Bladder microvascular endothelial cell (primary cell): Measurements from ENCODE around the gene BCCIP. TPM values are rescaled to one million over a fixed set of nuclear protein-coding genes. Genes with fewer than 3 reads are reported as not detected.

Experiments used
- total RNA-seq: library from RNA; depleted of rRNA; stranded (reverse); fragments of >200 nt; gene quantifications from 2 replicates; pipeline ENCODE4 v1.2.3, GENCODE V29; 2014

The BCCIP gene
- total RNA-seq = 20.2 and 36.9 TPM in 2 replicates

DNA sequence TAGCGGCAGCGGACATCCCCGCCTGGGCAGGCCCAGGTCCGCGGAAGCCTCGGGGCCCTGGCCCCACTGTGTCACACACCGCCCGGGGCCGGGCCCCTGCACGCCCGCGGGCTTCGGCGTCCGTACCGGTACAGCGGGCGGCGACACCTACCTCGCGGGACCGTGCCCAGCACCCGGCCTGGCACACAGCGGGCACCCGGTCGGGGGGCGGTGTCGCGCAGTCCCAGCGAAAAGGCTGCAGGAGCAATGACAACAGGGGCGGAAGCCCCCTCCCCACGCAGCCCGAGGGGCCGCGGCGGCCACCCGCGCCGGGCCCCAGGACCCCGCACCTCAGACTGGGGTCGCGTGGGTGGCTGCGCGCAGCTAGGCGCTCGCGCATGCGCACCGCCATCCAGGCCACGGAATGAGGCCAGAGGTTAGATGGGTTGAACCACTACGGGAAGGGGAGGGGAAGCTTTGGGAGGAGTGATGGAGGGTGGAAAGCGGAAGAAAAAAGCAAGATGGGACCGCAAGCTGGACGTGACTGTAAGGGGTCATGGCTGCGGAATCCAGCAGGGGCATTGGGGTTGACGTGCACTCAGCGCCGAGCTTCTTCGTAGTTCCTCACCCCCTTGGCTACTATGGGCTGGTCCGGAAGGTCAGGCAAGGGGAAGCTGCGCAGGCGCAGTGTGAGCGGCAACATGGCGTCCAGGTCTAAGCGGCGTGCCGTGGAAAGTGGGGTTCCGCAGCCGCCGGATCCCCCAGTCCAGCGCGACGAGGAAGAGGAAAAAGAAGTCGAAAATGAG lies at the start of gene BCCIP, which contains the start of gene UROS:
Gene BCCIP, plus strand, starts transcription at position 669 of the 785 bp plus-strand sequence. Its CDS starts 12 bp downstream, at position 681.
Gene UROS, minus strand, starts transcription at position 381 of the 785 bp plus-strand sequence. CDS start 6,759 bp downstream, outside the sequence.

GRCh38 chr10:125775491-125776106 lies 47.7 kb upstream of the BCCIP start, which contains the start of gene MMP21:
MMP21 (minus strand) TSS chr10:125775821; CDS start chr10:125775821, 0 bp downstream.

DNA sequence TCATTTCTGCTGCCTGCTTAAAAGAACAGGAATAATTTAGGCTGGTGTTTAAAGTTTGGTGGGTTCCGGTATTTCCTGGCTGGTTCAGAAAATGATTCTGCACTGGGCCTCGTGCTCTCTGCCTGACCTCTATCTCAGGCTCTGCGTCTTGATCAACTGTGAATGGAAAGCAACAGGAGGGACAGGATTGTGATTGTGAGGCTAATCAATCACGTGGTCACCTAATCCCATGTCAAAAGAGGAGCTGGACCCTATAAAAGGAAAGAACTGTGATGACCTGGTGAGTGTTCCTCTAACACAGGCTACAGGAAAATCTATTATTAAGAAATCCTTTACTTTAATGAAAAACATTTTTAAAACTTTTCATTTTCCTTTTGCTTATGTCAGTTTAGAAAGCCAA lies 57.8 kb downstream of the BCCIP start, which contains the start of gene DHX32:
Gene DHX32, minus strand, starts transcription at position 101 of the 400 bp plus-strand sequence. CDS start 468 bp downstream, outside the sequence.

Other genes starting within 250 kb of the BCCIP start
- not detected in 2 replicates for gene TEX36, start 140.4 kb upstream of the BCCIP start, total RNA-seq
- 11.0 and 22.8 TPM in 2 replicates for gene EDRF1, start 103.8 kb upstream of the BCCIP start, total RNA-seq
- 0.57 TPM in 1 of 2 replicates, not detected in the other for gene MMP21, start 47.7 kb upstream of the BCCIP start, total RNA-seq
- gene UROS, start 288 bp upstream of the BCCIP start, total RNA-seq = 33.5 and 37.4 TPM in 2 replicates
- gene DHX32, start 57.7 kb downstream of the BCCIP start, total RNA-seq = 40.3 and 44.2 TPM in 2 replicates
- gene FANK1, start 73.0 kb downstream of the BCCIP start, total RNA-seq = 1.3 and 2.3 TPM in 2 replicates